ENCODE measurements around the gene HELZ2. TPM values are rescaled to one million over a fixed set of nuclear protein-coding genes. Genes with fewer than 3 reads are reported as not detected.

HELZ2 gene
- total and polyA plus RNA-seq, 10 of the 15 experiments (the other 5 are each of a cell fraction or from before 2014, with no cell fraction given) = 0.05 to 33.3 (median 6.2) TPM

DNA sequence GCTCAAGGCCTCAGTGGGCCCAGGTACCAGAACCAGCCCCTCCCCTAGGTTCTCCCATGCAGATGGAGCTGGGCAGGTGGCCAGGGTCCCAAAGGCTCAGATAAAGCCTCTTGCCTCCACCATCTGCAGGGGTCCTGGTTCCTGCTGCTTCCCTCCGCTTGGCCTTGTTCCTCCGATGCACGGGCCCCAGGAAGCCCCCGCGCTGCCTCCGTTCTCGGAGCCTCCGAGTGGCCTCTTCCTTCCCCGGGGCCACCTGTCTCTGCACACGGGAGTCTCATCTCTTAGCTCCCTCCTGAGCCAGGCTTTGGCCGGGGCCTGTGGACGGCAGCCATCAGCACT, 35.0 kb downstream of the HELZ2 start:
- no TSS peak for BruUV-seq (replicated peaks)
- H3K4me1 ChIP-seq (ENCODE audit: control insufficient read depth, insufficient read depth, low read length) = peaks cover 26% of the 10 kb centered on the region
- H2AFZ ChIP-seq (ENCODE audit: control insufficient read depth, low read depth, low read length) = no peak overlapping the region
- FAIRE-seq (no peak), DNase-seq (ENCODE audit: low read depth, low spot score) (no peak), ATAC-seq (no peak)
- intact Hi-C loops (cut with micrococcal nuclease; ENCODE audit: unreplicated experiment) = loop anchor here (2.0 to 5.0 kb wide), 5 partner anchors 40 to 583 kb away; partner anchors contain the start of gene GMEB2
- H3K27ac ChIP-seq (ENCODE audit: control insufficient read depth, insufficient read depth) = no peak overlapping the region
- no peak for TF ChIP-seq RB1 (IDR thresholded peaks at IDR 0.05; ENCODE audit: borderline replicate concordance)
- TF ChIP-seq, protein P1, sequence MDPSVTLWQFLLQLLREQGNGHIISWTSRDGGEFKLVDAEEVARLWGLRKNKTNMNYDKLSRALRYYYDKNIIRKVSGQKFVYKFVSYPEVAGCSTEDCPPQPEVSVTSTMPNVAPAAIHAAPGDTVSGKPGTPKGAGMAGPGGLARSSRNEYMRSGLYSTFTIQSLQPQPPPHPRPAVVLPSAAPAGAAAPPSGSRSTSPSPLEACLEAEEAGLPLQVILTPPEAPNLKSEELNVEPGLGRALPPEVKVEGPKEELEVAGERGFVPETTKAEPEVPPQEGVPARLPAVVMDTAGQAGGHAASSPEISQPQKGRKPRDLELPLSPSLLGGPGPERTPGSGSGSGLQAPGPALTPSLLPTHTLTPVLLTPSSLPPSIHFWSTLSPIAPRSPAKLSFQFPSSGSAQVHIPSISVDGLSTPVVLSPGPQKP (IDR thresholded peaks at IDR 0.05; ENCODE audit: low read depth, low read length) = no peak
- TF ChIP-seq ZNF384 (IDR thresholded peaks at IDR 0.05; ENCODE audit: borderline replicate concordance, low read depth, low read length) = no peak
- TF ChIP-seq, protein P2, sequence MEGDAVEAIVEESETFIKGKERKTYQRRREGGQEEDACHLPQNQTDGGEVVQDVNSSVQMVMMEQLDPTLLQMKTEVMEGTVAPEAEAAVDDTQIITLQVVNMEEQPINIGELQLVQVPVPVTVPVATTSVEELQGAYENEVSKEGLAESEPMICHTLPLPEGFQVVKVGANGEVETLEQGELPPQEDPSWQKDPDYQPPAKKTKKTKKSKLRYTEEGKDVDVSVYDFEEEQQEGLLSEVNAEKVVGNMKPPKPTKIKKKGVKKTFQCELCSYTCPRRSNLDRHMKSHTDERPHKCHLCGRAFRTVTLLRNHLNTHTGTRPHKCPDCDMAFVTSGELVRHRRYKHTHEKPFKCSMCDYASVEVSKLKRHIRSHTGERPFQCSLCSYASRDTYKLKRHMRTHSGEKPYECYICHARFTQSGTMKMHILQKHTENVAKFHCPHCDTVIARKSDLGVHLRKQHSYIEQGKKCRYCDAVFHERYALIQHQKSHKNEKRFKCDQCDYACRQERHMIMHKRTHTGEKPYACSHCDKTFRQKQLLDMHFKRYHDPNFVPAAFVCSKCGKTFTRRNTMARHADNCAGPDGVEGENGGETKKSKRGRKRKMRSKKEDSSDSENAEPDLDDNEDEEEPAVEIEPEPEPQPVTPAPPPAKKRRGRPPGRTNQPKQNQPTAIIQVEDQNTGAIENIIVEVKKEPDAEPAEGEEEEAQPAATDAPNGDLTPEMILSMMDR (IDR thresholded peaks at IDR 0.05 in 2 of 3, conservative IDR thresholded peaks at IDR 0.05 in 1 of 3; ENCODE audit: control insufficient read depth in 2 of 3, extremely low read depth in 1 of 3, insufficient read depth in 1 of 3, low read depth in 3 of 3, low read length in 3 of 3) = no peak
- TF ChIP-seq KLF5 (IDR thresholded peaks at IDR 0.05; ENCODE audit: partially characterized antibody) = no peak
- no peak for TF ChIP-seq RFX5 (IDR thresholded peaks at IDR 0.05; ENCODE audit: low read depth, low read length)
- no peak for TF ChIP-seq ATF7 (IDR thresholded peaks at IDR 0.05; ENCODE audit: low read depth)
- no peak for TF ChIP-seq RUNX3 (IDR thresholded peaks at IDR 0.05; ENCODE audit: low read length)
- no peak for TF ChIP-seq TAF1 (IDR thresholded peaks at IDR 0.05; ENCODE audit: borderline replicate concordance, low read depth, low read length)
- TF ChIP-seq FOXM1 (IDR thresholded peaks at IDR 0.05; ENCODE audit: low read depth, low read length) = no peak
- H3K79me2 ChIP-seq (ENCODE audit: control insufficient read depth, insufficient read depth, low read length) = no peaks in the 10 kb centered on the region
- WGBS (ENCODE audit: insufficient coverage, insufficient replicate concordance, low lambda C conversion rate, missing lambda C conversion rate) = 82% methylated on average over 11 of the region's 12 CpGs
- no peaks in the 10 kb centered on the region for H3K9me3 ChIP-seq (replicated peaks; ENCODE audit: control insufficient read depth, insufficient read depth, low read length)
- CTCF ChIA-PET = interaction anchor here (0.6 to 2.9 kb wide), 11 partner anchors 35 to 518 kb away, joined by 3 to 25 read pairs (median 4); partner anchors contain the start of genes HELZ2, LIME1 and TPD52L2
- no peaks in the 10 kb centered on the region for H3K36me3 ChIP-seq (ENCODE audit: control insufficient read depth in 2 of 2, insufficient read depth in 2 of 2, low read length in 1 of 2)
- POLR2A ChIA-PET = interaction anchor here (0.8 to 1.3 kb wide), 2 partner anchors 88 to 501 kb away, joined by 3 to 4 read pairs; partner anchors contain the start of gene GMEB2
- in situ Hi-C loops (cut with MboI) = no loop called here
- H3K9ac ChIP-seq (ENCODE audit: control insufficient read depth, insufficient read depth, low read length) = no peak overlapping the region
- SMC1A ChIA-PET (ENCODE audit: uncharacterized antibody, unreplicated experiment) = interaction anchor here (1.0 to 2.6 kb wide), 7 partner anchors 15 to 582 kb away, joined by 3 to 13 read pairs (median 4); partner anchors contain the start of genes FNDC11 and RTEL1
- H3K4me2 ChIP-seq (ENCODE audit: control insufficient read depth, insufficient read depth) = no peak overlapping the region
- H4K20me1 ChIP-seq (ENCODE audit: control insufficient read depth, insufficient read depth) = no peaks in the 10 kb centered on the region
- RAD21 ChIA-PET (ENCODE audit: unreplicated experiment) = interaction anchor here (0.7 to 3.2 kb wide), 12 partner anchors 12 to 458 kb away, joined by 4 to 41 read pairs (median 16); partner anchors contain the start of genes GMEB2, HELZ2, PPDPF and RTEL1
- no peak overlapping the region for H3K4me3 ChIP-seq
- no peaks in the 10 kb centered on the region for H3K27me3 ChIP-seq (replicated peaks in 1 of 2; ENCODE audit: control insufficient read depth in 2 of 2, insufficient read depth in 2 of 2, low read length in 1 of 2)

Measured in GM12878 (cell line).